BJ (cell line): ENCODE data around the gene C4orf51. TPM values are rescaled to one million over a fixed set of nuclear protein-coding genes. Genes with fewer than 3 reads are reported as not detected.
A peak's percentile ranks its signal among the peaks of the same experiment; 100 is the strongest.

ENCODE experiments used
- CTCF ChIA-PET: fragments of 350-600 bp; formaldehyde crosslinking; extraction: SDS; loops from one replicate; lab custom pipeline; 2021; ENCODE audit warnings: antibody characterized with exemption, inconsistent platforms; lab: Yijun Ruan, JAX
- POLR2A ChIA-PET: fragments of 300-600 bp; sonication (Branson Sonifier 250); formaldehyde crosslinking; extraction: SDS; loops from one replicate; lab custom pipeline; 2021; ENCODE audit warnings: antibody characterized with exemption; lab: Charles Lee
- DNase-seq: peaks from one replicate; pipeline ENCODE4 v3.0.0-alpha.2; 2011; ENCODE audit warnings: low read depth
- H3K27me3 ChIP-seq: 2 replicates; pipeline ENCODE4 v1.6.0; 2011; ENCODE audit warnings: low read length; ENCODE audit not compliant: control insufficient read depth, insufficient read depth
- H3K36me3 ChIP-seq: 2 replicates; pipeline ENCODE4 v1.5.1; 2011; ENCODE audit warnings: low read length; ENCODE audit not compliant: control insufficient read depth, insufficient read depth
- H3K4me3 ChIP-seq: 2 replicates; pipeline ENCODE4 v1.5.1; 2011; ENCODE audit warnings: low read depth, mild to moderate bottlenecking, control low read depth, low read length
- polyA plus RNA-seq: library from polyadenylated mRNA; depleted of rRNA; stranded (reverse); fragments of >200 nt; gene quantifications from 2 replicates; pipeline ENCODE4 v1.2.3, GENCODE V29; 2011
- TF ChIP-seq, protein P1 (sequence below): IDR thresholded peaks from 2 replicates; pipeline ENCODE4 v1.5.1; 2011; ENCODE audit warnings: low read depth, mild to moderate bottlenecking, control low read depth, inconsistent platforms, low read length, moderate library complexity; ENCODE audit not compliant: insufficient read depth

Gene C4orf51
- polyA plus RNA-seq, 1 experiment = not detected

DNA sequence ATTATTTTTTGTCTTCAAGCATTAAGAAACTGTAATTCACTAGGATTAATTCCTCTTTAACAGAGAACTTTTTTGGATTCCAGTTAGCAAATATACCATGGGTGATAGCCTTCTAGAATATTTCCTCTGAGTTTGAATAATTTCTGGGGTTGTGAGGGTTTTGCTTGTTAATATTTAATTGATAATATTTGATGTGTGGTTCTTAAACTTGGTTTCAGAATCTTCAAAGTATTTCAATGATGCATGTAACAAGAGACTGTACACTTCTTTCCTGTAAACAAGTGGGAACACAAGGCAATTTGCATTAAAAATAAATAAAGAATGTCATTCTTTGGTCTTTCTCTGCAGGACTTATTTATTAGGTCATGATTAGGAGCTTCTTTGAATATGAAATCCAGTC is 9.5 kb upstream of the C4orf51 start:
- H3K27me3 ChIP-seq = no peaks in the 10 kb centered on the region
- ChIA-PET POLR2A (no interaction called here), CTCF (no interaction called here)
- H3K4me3 ChIP-seq = no peak overlapping the region
- DNase-seq = no peak
- TF ChIP-seq, protein P1, sequence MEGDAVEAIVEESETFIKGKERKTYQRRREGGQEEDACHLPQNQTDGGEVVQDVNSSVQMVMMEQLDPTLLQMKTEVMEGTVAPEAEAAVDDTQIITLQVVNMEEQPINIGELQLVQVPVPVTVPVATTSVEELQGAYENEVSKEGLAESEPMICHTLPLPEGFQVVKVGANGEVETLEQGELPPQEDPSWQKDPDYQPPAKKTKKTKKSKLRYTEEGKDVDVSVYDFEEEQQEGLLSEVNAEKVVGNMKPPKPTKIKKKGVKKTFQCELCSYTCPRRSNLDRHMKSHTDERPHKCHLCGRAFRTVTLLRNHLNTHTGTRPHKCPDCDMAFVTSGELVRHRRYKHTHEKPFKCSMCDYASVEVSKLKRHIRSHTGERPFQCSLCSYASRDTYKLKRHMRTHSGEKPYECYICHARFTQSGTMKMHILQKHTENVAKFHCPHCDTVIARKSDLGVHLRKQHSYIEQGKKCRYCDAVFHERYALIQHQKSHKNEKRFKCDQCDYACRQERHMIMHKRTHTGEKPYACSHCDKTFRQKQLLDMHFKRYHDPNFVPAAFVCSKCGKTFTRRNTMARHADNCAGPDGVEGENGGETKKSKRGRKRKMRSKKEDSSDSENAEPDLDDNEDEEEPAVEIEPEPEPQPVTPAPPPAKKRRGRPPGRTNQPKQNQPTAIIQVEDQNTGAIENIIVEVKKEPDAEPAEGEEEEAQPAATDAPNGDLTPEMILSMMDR = no peak
- no peaks in the 10 kb centered on the region for H3K36me3 ChIP-seq

DNA sequence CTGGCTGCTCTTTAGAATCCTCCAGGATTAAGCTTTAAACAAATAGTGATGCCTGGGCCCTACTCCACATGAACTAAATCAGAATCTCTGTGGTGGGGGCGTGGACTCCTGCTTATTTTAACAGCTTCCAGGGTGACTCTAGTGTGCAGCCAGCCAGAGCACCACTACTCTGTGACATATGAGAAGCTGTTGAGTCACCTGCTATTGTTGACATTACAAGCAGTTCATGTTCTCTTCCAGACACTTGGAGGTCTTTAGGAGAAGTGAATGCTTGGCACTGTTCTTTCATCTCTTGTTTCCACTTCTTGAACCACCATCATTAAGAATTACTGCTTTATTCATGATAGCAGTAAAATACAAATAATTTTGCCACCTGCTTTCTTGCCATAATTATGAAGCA is 426 bp upstream of the C4orf51 start:
- Histone ChIP-seq H3K4me3 (no peak overlapping the region), H3K36me3 (no peaks in the 10 kb centered on the region), H3K27me3 (no peaks in the 10 kb centered on the region)
- ChIA-PET POLR2A (no interaction called here), CTCF (no interaction called here)
- TF ChIP-seq, protein P1 = no peak
- DNase-seq = peak; percentile 62

DNA sequence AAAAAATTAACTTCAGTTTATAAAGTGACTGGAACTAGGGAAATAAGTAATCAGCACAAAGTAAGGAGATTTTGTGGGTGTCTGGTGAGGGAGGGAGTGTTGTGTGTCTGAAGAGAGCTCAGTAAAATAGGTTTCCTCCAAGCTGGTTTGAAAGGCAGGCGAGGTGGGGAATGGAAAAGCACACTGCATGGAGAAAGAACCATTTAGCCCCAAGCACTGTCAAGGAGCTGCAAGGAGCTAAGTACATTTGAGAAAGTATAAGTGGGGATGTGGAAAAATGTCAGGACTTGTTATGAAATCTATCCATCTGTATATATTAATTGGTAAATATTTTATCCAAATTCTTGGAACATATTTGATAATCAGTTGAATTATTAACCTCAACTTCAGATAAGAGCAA is 956 bp downstream of the C4orf51 start:
- Histone ChIP-seq H3K4me3 (no peak overlapping the region), H3K27me3 (no peaks in the 10 kb centered on the region), H3K36me3 (no peaks in the 10 kb centered on the region)
- DNase-seq = no peak
- CTCF ChIA-PET = interaction anchor here (0.6 to 1.4 kb wide), 2 partner anchors 35 to 473 kb away, joined by 3 read pairs; no protein-coding TSS in a partner anchor
- TF ChIP-seq, protein P1 = no peak
- POLR2A ChIA-PET = no interaction called here

DNA sequence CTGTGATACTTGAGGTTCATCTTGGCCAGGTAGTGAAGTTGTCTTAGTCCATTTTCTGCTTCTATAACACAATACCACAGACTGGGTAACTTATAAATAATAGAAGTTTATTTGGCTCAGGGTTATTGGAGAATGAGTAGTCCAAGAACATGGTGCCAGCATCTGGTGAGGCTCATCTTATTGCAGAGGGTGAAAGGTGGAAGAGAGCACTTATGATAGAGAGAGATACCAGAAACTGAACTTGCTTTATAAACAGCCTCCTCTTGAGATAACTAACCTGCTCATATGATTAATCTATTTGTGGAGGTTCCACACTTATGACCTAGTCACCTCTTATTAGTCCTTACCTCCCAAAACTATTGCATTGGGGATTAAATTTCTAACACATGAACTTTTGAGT is 1.6 kb downstream of the C4orf51 start:
- Histone ChIP-seq H3K4me3 (no peak overlapping the region), H3K27me3 (no peaks in the 10 kb centered on the region), H3K36me3 (no peaks in the 10 kb centered on the region)
- POLR2A ChIA-PET = no interaction called here
- CTCF ChIA-PET = interaction anchor here (1.4 kb wide), 1 partner anchor 34 kb away, joined by 3 read pairs; no protein-coding TSS in a partner anchor
- no peak for DNase-seq
- TF ChIP-seq, protein P1 = no peak

DNA sequence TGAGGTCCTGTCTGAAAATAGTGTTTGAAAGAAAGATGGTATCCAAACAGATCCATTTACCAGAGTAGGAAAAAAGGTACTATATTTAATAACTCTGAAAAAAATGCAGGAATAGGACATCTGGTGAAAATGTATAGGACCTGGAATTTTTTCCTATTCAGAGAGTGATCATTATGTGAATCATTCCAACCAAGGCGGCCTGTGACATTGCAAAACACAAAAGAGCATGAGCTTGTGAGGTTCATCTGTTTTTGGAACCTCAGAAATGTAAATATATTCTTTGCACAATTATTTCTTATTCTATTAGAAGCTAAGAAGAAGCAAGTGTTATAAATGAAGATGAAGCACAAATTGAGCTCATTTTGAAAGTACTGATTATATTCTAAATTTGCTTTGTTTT is 2.0 kb downstream of the C4orf51 start:
- Histone ChIP-seq H3K27me3 (no peaks in the 10 kb centered on the region), H3K4me3 (no peak overlapping the region), H3K36me3 (no peaks in the 10 kb centered on the region)
- POLR2A ChIA-PET = no interaction called here
- TF ChIP-seq, protein P1 = no peak
- DNase-seq = no peak
- CTCF ChIA-PET = interaction anchor here (1.4 kb wide), 1 partner anchor 34 kb away, joined by 3 read pairs; no protein-coding TSS in a partner anchor
